HepG2 (cell line): ENCODE measurements around the gene HAUS2. TPM values are rescaled to one million over a fixed set of nuclear protein-coding genes. Genes with fewer than 3 reads are reported as not detected.

Experiments
- CEBPG ChIP-seq: IDR thresholded peaks from 2 replicates; pipeline ENCODE4 v1.6.1; 2016
- CERS6 ChIP-seq: sonication (generic); formaldehyde crosslinking; IDR thresholded peaks from 2 replicates; pipeline ENCODE4 v1.5.0; 2020; ENCODE audit warnings: missing genetic modification reagents
- EEA1 ChIP-seq: sonication (generic); formaldehyde crosslinking; IDR thresholded peaks from 2 replicates; pipeline ENCODE4 v1.5.1; 2020; ENCODE audit warnings: mild to moderate bottlenecking, missing genetic modification reagents, borderline replicate concordance
- EHMT2 ChIP-seq: fragments of 200-600 bp; sonication (generic); IDR thresholded peaks from 2 replicates; pipeline ENCODE4 v1.7.0; 2017; ENCODE audit warnings: antibody characterized with exemption, low read depth, low read length, borderline replicate concordance
- ELF4 ChIP-seq: sonication (generic); formaldehyde crosslinking; IDR thresholded peaks from 2 replicates; pipeline ENCODE4 v1.5.0; 2020; ENCODE audit warnings: missing genetic modification reagents, mild to moderate bottlenecking, moderate library complexity, borderline replicate concordance
- FOXA3 ChIP-seq: IDR thresholded peaks from 2 replicates; pipeline ENCODE4 v1.6.1; 2016; ENCODE audit warnings: missing genetic modification reagents, missing compliant biosample characterization
- HNRNPH1 ChIP-seq: fragments of 200-400 bp; formaldehyde crosslinking; optimal IDR thresholded peaks from 2 replicates; pipeline ENCODE3; 2017; ENCODE audit warnings: mild to moderate bottlenecking, low read depth, low read length
- HNRNPUL1 ChIP-seq: fragments of 200-400 bp; formaldehyde crosslinking; IDR thresholded peaks from 2 replicates; pipeline ENCODE4 v1.6.1; 2017; ENCODE audit warnings: low read depth, mild to moderate bottlenecking, low read length, moderate library complexity
- NFIB ChIP-seq: sonication (generic); formaldehyde crosslinking; IDR thresholded peaks from 2 replicates; pipeline ENCODE4 v1.9.0; 2021; ENCODE audit warnings: missing genetic modification reagents, mild to moderate bottlenecking, borderline replicate concordance
- POLR2G ChIP-seq: fragments of 200-400 bp; formaldehyde crosslinking; IDR thresholded peaks from 2 replicates; pipeline ENCODE4 v1.6.1; 2018; ENCODE audit warnings: mild to moderate bottlenecking, low read depth, low read length, moderate library complexity
- RFXAP ChIP-seq: sonication (generic); formaldehyde crosslinking; IDR thresholded peaks from 2 replicates; pipeline ENCODE4 v1.4.0; 2020; ENCODE audit warnings: missing genetic modification reagents, borderline replicate concordance
- U2AF1 ChIP-seq: fragments of 200-400 bp; formaldehyde crosslinking; optimal IDR thresholded peaks from 2 replicates; pipeline ENCODE3; 2017; ENCODE audit warnings: mild to moderate bottlenecking, low read depth, low read length
- ZBTB14 ChIP-seq: sonication (generic); formaldehyde crosslinking; IDR thresholded peaks from 2 replicates; pipeline ENCODE4 v1.4.0; 2020; ENCODE audit warnings: missing genetic modification reagents
- ZBTB37 ChIP-seq: sonication (generic); formaldehyde crosslinking; IDR thresholded peaks from 2 replicates; pipeline ENCODE4 v1.4.0; 2020; ENCODE audit warnings: mild to moderate bottlenecking, missing genetic modification reagents
- ZMAT5 ChIP-seq: sonication (generic); formaldehyde crosslinking; IDR thresholded peaks from 2 replicates; pipeline ENCODE4 v1.5.0; 2020; ENCODE audit warnings: mild to moderate bottlenecking, low read depth, missing genetic modification reagents, borderline replicate concordance
- ZNF275 ChIP-seq: sonication (generic); formaldehyde crosslinking; IDR thresholded peaks from 2 replicates; pipeline ENCODE4 v1.8.0; 2022; ENCODE audit warnings: missing genetic modification reagents, mild to moderate bottlenecking, inconsistent platforms, borderline replicate concordance
- ZNF280B ChIP-seq: sonication (generic); formaldehyde crosslinking; IDR thresholded peaks from 2 replicates; pipeline ENCODE4 v1.5.0; 2020; ENCODE audit warnings: missing genetic modification reagents, mild to moderate bottlenecking, borderline replicate concordance
- ZNF33A ChIP-seq: sonication (generic); formaldehyde crosslinking; IDR thresholded peaks from 2 replicates; pipeline ENCODE4 v1.5.1; 2020; ENCODE audit warnings: missing genetic modification reagents, mild to moderate bottlenecking, moderate library complexity, borderline replicate concordance
- ZNF691 ChIP-seq: sonication (generic); formaldehyde crosslinking; IDR thresholded peaks from 2 replicates; pipeline ENCODE4 v1.4.0; 2020; ENCODE audit warnings: missing genetic modification reagents, low read depth, mild to moderate bottlenecking, borderline replicate concordance
- ZNF720 ChIP-seq: sonication (generic); formaldehyde crosslinking; IDR thresholded peaks from 2 replicates; pipeline ENCODE4 v1.4.0; 2020; ENCODE audit warnings: missing genetic modification reagents
- ZNF792 ChIP-seq: IDR thresholded peaks from 2 replicates; pipeline ENCODE4 v1.6.1; 2016
- polyA plus RNA-seq, 8 experiments: library from polyadenylated mRNA; depleted of rRNA in 3 of 8; stranded (reverse) in 7 of 8; unstranded in 1 of 8; fragments of >200 nt; fragmentation: Illumina TruSeq in 4 of 8; extraction: Trizol in 4 of 8; gene quantifications; 2 replicates each; pipeline versions ENCODE4 v1.2.1 to v1.2.3, GENCODE V29; 2011 to 2016; ENCODE audit warnings: low read depth in 4 of 8, missing spikeins in 1 of 8, mixed read lengths in 1 of 8; ENCODE audit not compliant: insufficient read depth in 1 of 8
- total RNA-seq, 5 experiments: library from RNA; depleted of rRNA; stranded (reverse); fragments of >200 nt; fragmentation: Illumina TruSeq; extraction: Trizol; gene quantifications; 2 replicates each; pipeline ENCODE4 v1.2.3, GENCODE V29; 2016; ENCODE audit warnings: low read depth in 1 of 5

HAUS2 gene
- total and polyA plus RNA-seq, 2 of the 13 experiments (the other 11 are each of a cell fraction or from before 2014, with no cell fraction given): 11.6 to 32.9 TPM

- no peak for TF ChIP-seq ZBTB14 (CRISPR knock-in tag)
- no peak for TF ChIP-seq EEA1 (CRISPR knock-in tag)
- TF ChIP-seq U2AF1: no peak
- 0 out of 2 replicates have a peak, but pooled peaks have one; percentile 53 for TF ChIP-seq HNRNPUL1
- peak; percentile 29; the same call in 1 of the 2 replicates for TF ChIP-seq ZNF280B (CRISPR knock-in tag)
- TF ChIP-seq ZNF691 (CRISPR knock-in tag): no peak
- TF ChIP-seq NFIB (CRISPR knock-in tag): peak; percentile 95; the same call in 1 of the 2 replicates
- no peak for TF ChIP-seq RFXAP (CRISPR knock-in tag)
- TF ChIP-seq ZNF792: peak; percentile 13
- TF ChIP-seq ZMAT5: no peak
- TF ChIP-seq ZNF33A: no peak
- no peak for TF ChIP-seq EHMT2
- no peak for TF ChIP-seq FOXA3 (CRISPR knock-in tag)
- no peak for TF ChIP-seq ZNF275 (CRISPR knock-in tag)
- no peak for TF ChIP-seq ZNF720 (CRISPR knock-in tag)
- peak; percentile 71 for TF ChIP-seq POLR2G
- no peak for TF ChIP-seq HNRNPH1
- TF ChIP-seq CERS6 (CRISPR knock-in tag): no peak; the same call in 1 of the 2 replicates
- no peak for TF ChIP-seq ELF4 (CRISPR knock-in tag)
- TF ChIP-seq CEBPG: no peak
- TF ChIP-seq ZBTB37 (CRISPR knock-in tag): no peak
These were observed 26.8 kb downstream of the HAUS2 start, which contains the start of gene STARD9 (continued) for GRCh38 chr15:42575188-42576039.
